SU-DHL-6 (cell line): ENCODE measurements around the gene MERTK.

ENCODE experiments used
- EZH2phosphoT487 ChIP-seq: fragments of 200-600 bp; sonication (generic), shearing (Covaris generic); conservative IDR thresholded peaks from 2 replicates; pipeline ENCODE4 v1.6.1; 2018; ENCODE audit warnings: mild to moderate bottlenecking, antibody characterized with exemption, low read length, moderate library complexity, mixed read lengths
- TF ChIP-seq, protein P1 (sequence below): fragments of 200-600 bp; sonication (generic); IDR thresholded peaks from one replicate; pipeline ENCODE4 v1.5.1; 2017; ENCODE audit warnings: antibody characterized with exemption, mild to moderate bottlenecking, low read length, moderate library complexity; ENCODE audit not compliant: insufficient read depth, poor library complexity, severe bottlenecking

DNA sequence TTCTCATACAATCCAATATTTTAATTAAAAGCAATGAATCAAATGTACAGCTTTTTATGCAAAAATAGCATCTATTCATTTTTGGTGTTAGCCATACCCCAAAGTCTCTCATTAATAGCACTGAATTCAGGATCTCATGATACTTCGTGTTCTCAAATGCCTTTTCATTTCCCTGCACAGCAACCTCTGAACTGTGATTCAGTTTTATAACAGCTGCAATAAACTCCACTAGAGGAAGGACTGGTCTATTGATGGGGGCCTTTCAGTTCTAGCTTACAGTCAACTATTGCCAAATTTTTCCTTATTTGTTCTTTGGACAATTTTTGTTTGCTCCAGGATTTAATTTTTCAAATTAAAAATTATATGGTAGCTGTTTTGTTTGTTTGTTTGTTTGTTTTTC lies 151.9 kb downstream of the MERTK start:
- TF ChIP-seq, protein P1, sequence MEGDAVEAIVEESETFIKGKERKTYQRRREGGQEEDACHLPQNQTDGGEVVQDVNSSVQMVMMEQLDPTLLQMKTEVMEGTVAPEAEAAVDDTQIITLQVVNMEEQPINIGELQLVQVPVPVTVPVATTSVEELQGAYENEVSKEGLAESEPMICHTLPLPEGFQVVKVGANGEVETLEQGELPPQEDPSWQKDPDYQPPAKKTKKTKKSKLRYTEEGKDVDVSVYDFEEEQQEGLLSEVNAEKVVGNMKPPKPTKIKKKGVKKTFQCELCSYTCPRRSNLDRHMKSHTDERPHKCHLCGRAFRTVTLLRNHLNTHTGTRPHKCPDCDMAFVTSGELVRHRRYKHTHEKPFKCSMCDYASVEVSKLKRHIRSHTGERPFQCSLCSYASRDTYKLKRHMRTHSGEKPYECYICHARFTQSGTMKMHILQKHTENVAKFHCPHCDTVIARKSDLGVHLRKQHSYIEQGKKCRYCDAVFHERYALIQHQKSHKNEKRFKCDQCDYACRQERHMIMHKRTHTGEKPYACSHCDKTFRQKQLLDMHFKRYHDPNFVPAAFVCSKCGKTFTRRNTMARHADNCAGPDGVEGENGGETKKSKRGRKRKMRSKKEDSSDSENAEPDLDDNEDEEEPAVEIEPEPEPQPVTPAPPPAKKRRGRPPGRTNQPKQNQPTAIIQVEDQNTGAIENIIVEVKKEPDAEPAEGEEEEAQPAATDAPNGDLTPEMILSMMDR: no peak
- TF ChIP-seq EZH2phosphoT487: no peak
